CMK (cell line): ENCODE data around the gene HNF4A.

Experiments used
- DNase-seq: peaks from one replicate; pipeline ENCODE4 v3.0.0-alpha.2; 2010; ENCODE audit warnings: low read depth

Gene HNF4A

GRCh38 chr20:44426879-44427790 is 71.6 kb downstream of the HNF4A start:
- DNase-seq: no peak

GRCh38 chr20:44427804-44428173 is 72.3 kb downstream of the HNF4A start:
- no peak for DNase-seq

DNA sequence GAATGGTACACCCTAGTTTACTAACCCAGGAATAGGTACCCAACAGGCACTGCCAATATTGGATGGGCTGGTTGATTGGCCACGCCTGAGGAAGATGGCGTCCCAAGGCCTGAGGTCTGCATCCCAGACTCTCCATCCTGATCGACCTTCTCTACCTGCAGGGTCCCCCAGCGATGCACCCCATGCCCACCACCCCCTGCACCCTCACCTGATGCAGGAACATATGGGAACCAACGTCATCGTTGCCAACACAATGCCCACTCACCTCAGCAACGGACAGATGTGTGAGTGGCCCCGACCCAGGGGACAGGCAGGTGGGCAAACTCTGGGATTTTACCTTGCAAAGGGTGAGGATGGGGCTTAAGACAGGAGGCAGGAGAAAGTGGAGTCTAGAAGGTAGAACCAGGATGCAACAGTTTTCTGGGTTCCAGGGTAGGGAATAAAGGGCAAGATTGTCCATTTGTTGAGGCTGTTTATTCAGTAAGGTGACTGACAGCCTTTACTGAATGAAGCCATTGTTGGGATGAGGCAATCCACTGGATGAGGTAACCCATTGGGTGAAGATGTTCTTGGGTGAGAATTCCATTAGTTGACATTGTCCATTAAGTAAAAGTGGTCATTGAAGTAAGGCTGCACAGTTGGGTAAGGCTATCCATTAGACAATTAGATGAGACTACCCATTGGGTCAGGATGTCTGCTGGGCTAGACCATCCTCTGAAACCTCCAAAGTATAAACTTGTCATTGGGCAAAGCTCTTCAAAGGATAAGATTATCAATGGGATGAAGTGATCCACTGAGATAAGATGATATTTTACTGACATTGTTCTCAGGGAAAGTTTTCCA is 72.9 kb downstream of the HNF4A start:
- DNase-seq: no peak

- no peak for DNase-seq
These were observed 73.5 kb downstream of the HNF4A start for GRCh38 chr20:44429017-44429339.

GRCh38 chr20:44429419-44430269 is 74.1 kb downstream of the HNF4A start:
- no peak for DNase-seq

DNA sequence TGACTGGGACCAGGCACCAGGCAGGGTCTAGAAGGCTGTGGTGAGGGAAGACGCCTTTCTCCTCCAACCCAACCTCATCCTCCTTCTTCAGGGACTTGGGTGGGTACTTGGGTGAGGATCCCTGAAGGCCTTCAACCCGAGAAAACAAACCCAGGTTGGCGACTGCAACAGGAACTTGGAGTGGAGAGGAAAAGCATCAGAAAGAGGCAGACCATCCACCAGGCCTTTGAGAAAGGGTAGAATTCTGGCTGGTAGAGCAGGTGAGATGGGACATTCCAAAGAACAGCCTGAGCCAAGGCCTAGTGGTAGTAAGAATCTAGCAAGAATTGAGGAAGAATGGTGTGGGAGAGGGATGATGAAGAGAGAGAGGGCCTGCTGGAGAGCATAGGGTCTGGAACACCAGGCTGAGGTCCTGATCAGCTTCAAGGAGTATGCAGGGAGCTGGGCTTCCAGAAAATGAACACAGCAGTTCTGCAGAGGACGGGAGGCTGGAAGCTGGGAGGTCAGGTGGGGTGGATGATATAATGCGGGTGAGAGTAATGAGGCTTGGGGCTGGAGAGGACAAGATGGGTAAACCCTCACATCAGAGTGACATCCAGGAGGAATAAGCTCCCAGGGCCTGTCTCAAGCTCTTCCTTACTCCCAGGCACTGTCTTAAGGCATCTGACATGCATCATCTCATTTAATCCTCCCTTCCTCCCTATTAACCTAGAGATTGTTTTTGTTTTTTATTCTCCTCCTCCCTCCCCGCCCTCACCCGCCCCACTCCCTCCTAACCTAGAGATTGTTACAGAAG is 75.0 kb downstream of the HNF4A start:
- DNase-seq: no peak

DNA sequence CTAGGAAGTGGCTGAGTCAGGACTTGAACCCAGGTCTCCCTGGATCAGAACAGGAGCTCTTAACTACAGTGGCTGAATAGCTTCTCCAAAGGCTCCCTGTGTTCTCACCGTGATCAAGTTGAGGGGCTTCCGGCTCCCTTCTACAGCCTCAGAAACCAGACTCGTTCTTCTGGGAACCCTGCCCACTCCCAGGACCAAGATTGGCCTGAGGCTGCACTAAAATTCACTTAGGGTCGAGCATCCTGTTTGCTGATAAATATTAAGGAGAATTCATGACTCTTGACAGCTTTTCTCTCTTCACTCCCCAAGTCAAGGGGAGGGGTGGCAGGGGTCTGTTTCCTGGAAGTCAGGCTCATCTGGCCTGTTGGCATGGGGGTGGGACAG is 75.6 kb downstream of the HNF4A start:
- DNase-seq: no peak

GRCh38 chr20:44431502-44432234 is 76.2 kb downstream of the HNF4A start:
- DNase-seq: no peak

- DNase-seq: no peak
These were observed 77.4 kb downstream of the HNF4A start for GRCh38 chr20:44432618-44433577.

- DNase-seq: no peak
These were observed 78.4 kb downstream of the HNF4A start for GRCh38 chr20:44433751-44434538.

DNA sequence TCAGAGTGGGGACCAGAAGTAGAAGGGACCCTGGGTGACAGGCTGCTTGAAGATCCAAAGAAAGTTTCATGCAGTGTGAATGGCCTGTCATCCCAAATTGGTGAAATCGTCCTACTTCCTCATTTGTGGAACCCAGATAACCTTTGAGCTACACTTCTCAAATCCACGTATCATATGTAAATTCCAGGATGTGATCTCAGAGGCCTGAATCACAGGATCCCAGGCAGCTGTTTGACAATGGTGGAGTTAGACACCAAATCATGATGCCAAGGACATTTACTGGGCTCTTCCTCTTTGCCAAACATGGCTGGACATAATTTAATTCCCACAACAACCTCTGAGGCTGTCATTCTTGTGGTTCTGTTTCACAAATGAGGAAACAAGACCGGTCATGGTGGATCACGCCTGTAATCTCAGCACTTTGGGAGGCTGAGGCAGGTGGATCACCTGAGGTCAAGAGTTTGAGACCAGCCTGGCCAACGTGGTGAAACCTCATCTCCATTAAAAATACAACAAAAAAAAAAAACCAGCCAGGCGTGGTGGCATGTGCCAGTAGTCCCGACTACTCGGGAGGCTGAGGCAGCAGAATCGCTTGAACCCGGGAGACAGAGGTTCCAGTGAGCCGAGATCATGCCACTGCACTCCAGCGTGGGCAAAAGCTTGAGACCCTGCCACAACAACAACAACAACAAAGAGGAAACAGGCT is 80.3 kb downstream of the HNF4A start:
- DNase-seq: no peak

DNA sequence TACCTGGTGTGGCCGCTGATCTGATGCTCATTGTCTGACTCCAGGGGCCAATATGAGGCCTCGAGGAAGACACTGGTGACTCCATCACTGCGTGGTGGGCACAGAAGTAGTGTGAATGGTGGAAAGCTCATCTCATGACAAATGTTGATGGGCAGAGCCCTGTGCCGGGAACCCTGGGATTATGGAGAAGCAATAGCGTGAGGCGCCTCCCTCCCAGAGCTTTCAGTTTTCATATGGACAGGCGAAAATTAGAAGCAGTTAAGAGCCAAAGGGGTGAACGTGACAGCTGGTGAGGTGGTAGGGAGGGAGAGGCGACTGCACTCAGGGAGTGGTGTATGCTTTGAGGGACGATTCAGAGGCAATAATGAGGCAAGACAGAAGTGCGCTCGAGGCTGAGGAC is 80.9 kb downstream of the HNF4A start:
- DNase-seq: no peak

DNA sequence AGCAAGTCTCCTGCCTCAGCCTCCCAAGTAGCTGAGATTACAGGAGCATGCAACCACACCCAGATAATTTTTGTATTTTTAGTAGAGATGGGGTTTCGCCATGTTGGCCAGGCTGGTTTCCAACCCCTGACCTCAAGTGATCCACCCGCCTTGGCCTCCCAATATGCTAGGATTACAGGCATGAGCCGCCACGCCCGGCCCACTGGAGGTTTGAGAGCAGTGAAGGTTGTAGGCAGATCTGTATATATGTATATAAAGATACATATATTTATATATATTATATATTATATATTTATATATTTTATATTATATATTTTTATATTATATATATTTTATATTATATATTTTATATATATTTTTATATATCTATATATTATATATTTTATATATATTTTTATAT is 82.0 kb downstream of the HNF4A start:
- DNase-seq: no peak

- DNase-seq: no peak
These were observed 83.3 kb downstream of the HNF4A start for GRCh38 chr20:44438782-44439181.

DNA sequence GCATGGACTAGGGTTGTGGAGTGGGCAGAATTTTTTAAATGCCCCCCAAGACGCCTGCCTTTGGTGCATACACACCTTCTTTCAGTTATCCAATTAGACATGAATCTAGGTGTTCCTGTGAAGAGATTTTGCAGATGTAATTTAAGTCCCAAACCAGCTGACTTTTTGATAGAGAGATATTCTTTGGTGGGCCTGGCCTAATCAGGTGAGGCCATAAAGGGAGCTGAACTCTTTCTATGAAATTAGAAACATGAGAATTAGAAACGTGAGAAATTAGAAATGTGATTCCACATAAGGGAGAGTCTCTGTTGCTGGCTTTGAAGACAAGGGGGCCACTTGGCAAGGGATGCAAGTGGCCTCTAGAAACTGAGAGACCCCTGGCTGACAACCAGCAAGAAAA is 83.8 kb downstream of the HNF4A start:
- no peak for DNase-seq

- no peak for DNase-seq
These were observed 87.0 kb downstream of the HNF4A start for GRCh38 chr20:44442298-44443070.
